Skeletal muscle satellite cell (primary cell): ENCODE data around the gene SLC7A6.

Source experiments
- H3K27me3 ChIP-seq: 2 replicates; pipeline ENCODE4 v1.7.0; 2013; ENCODE audit warnings: low read length; ENCODE audit not compliant: control insufficient read depth, insufficient read depth
- H3K36me3 ChIP-seq: 2 replicates; pipeline ENCODE4 v1.7.0; 2013; ENCODE audit warnings: mild to moderate bottlenecking, control low read depth, low read length; ENCODE audit not compliant: insufficient read depth
- H3K4me1 ChIP-seq: 2 replicates; pipeline ENCODE4 v1.7.0; 2013; ENCODE audit warnings: low read length; ENCODE audit not compliant: control insufficient read depth, insufficient read depth
- H3K4me2 ChIP-seq: 2 replicates; pipeline ENCODE4 v1.7.0; 2013; ENCODE audit warnings: mild to moderate bottlenecking, low read length
- H3K4me3 ChIP-seq: 2 replicates; pipeline ENCODE4 v1.7.0; 2013; ENCODE audit warnings: low read length
- H3K9ac ChIP-seq: 2 replicates; pipeline ENCODE4 v1.7.0; 2013; ENCODE audit warnings: mild to moderate bottlenecking, low read depth, low read length, moderate library complexity
- H3K9me3 ChIP-seq: replicated peaks from 2 replicates; pipeline ENCODE4 v1.7.0; 2013; ENCODE audit warnings: mild to moderate bottlenecking, control low read depth, low read length

SLC7A6 gene

DNA sequence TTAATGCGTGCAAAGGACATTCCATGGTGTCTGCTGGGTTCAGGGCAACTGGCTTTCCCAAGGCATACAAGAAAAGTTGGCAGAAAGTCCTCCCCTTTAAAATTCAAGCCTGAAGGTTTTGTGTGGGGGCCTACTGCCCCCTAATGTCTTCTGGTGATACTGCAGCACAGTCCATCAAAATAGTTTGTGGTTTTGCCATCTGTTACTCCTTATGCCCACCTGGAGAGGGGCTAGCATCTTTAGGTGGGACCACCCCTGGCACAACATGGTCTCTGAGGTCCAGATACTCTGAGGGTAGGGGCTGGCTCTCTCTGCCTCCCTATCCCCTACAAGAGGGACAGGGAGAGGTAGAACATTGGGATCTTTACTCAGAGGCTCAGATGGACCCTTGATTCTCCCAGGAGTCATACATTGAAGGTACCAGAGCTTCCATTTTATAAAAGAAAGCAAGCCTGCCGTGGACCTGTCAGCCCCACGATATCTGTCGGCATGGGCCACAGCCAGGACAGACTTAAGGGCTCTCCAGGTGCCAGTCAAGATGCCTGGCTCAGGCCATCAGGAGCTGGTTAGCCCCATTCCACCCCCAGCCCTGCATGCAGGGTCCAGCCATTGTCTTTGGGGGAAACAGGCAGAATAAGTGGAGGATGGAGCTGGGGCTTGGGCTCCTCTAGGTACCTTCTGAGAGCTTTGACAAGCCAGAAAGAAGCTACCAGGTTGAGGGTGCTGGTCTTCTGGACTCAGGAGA is 34.7 kb upstream of the SLC7A6 start:
- H3K4me3 ChIP-seq: no peak overlapping the region
- no peaks in the 10 kb centered on the region for H3K36me3 ChIP-seq

DNA sequence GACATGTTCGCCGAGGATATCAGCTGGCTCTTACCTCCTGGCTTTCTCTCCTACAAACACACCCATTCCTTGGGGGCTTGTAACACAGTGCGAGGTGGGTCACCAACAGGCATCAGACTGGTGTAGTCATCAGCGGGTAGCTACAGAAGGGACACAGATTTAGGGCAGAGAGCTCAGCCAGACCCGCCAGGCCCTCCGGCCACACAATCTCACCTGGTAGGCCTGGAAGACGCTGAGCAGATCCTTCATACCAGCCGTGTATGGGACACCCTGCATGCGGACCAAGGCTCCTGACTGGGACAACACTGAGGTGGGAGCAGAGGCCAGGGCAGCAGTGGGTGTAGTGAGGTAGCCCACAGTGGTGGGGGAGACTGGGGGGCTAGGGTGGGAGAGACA is 34.2 kb upstream of the SLC7A6 start:
- H3K4me1 ChIP-seq: peaks cover 27% of the 10 kb centered on the region
- no peak overlapping the region for H3K4me2 ChIP-seq
- H3K9ac ChIP-seq: no peak overlapping the region
- H3K4me3 ChIP-seq: no peak overlapping the region
- no peaks in the 10 kb centered on the region for H3K36me3 ChIP-seq
- no peaks in the 10 kb centered on the region for H3K9me3 ChIP-seq
- no peaks in the 10 kb centered on the region for H3K27me3 ChIP-seq

More for the DNA sequence above, 34.7 kb upstream of the SLC7A6 start:
- Histone ChIP-seq H3K9ac (no peak overlapping the region), H3K9me3 (no peaks in the 10 kb centered on the region), H3K4me1 (peaks cover 26% of the 10 kb centered on the region), H3K27me3 (no peaks in the 10 kb centered on the region), H3K4me2 (no peak overlapping the region)

DNA sequence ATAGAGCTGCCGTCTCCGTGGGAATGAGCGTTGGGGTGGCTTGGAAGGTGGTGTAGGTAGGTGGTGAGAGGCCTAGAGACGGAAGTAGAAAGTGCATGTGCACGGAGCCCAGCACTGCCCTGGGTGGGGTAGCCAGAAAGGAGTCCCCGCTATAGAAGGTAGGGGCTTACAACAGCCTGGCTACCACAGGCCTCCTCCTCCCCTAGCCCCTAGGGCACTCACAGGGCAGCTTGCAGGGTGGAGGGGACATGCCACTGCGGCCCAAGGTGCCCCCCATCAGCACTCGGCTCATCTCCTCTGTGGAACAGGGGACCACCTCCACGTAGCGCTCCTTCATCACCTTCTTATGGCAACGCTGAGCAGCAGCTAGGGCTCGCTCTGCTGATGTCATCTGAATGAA is 33.4 kb upstream of the SLC7A6 start:
- Histone ChIP-seq H3K9me3 (no peaks in the 10 kb centered on the region), H3K27me3 (no peaks in the 10 kb centered on the region), H3K9ac (no peak overlapping the region), H3K36me3 (no peaks in the 10 kb centered on the region), H3K4me3 (no peak overlapping the region), H3K4me1 (peaks cover 27% of the 10 kb centered on the region), H3K4me2 (no peak overlapping the region)

DNA sequence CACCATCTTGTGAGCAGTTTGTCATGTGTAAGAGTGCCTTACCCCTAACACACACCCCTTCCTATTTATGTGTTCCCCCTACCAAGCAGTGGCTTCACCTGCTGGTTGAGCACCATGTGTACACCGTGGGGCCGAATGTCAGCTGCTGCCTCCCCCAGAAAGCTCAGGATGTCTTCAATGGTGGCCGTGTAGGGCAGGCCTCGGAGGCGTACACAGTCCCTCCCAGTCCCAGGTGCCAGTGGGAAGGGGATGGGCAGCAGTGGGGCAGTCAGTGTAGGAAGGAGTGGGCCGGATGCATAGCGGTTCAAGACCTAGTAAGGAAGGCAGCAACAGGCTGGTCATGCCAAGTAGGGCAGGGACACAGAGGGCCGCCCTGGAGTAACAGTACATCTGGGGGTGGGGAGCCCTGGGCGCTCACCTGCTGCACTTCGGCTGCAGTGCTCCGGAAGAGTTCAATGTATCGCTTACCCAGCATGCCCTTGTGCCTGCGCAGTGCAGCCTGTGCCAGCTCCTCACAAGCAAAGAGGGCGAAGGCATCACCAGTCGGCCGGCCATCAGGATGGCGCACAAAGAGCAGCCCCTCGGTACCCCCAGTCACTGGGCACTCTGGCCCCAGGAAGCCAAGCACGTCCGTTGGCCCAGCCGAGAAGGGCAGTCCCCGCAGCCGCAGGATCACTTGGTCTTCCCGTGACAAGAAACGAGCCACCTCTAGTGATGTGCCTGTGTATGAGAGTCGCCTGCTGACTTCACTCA is 32.8 kb upstream of the SLC7A6 start:
- H3K9ac ChIP-seq: no peak overlapping the region
- peaks cover 28% of the 10 kb centered on the region for H3K4me1 ChIP-seq
- no peaks in the 10 kb centered on the region for H3K27me3 ChIP-seq
- H3K4me2 ChIP-seq: no peak overlapping the region
- H3K9me3 ChIP-seq: no peaks in the 10 kb centered on the region
- H3K36me3 ChIP-seq: no peaks in the 10 kb centered on the region
- no peak overlapping the region for H3K4me3 ChIP-seq

DNA sequence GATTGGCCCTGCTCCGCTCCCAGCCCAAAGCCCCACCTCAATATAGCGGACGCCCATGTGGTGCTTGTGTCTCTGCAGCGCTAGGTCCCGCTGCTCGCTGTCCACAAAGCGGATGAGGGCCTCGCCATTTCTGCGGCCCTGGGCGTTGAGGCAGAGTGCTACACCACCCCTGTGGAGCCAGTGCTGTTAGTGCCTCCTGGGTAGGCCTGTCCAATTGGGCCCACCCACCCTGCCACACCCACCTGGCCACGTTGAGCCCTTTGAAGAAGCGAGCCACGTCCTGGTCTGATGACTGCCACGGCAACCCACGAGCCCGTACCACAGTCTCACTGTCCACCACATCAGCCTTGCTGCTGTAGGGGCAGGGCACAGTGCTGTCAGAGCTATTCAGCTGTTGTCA is 32.0 kb upstream of the SLC7A6 start:
- H3K27me3 ChIP-seq: no peaks in the 10 kb centered on the region
- no peaks in the 10 kb centered on the region for H3K36me3 ChIP-seq
- no peak overlapping the region for H3K9ac ChIP-seq
- H3K4me3 ChIP-seq: no peak overlapping the region
- H3K9me3 ChIP-seq: no peaks in the 10 kb centered on the region
- H3K4me2 ChIP-seq: no peak overlapping the region
- peaks cover 30% of the 10 kb centered on the region for H3K4me1 ChIP-seq

DNA sequence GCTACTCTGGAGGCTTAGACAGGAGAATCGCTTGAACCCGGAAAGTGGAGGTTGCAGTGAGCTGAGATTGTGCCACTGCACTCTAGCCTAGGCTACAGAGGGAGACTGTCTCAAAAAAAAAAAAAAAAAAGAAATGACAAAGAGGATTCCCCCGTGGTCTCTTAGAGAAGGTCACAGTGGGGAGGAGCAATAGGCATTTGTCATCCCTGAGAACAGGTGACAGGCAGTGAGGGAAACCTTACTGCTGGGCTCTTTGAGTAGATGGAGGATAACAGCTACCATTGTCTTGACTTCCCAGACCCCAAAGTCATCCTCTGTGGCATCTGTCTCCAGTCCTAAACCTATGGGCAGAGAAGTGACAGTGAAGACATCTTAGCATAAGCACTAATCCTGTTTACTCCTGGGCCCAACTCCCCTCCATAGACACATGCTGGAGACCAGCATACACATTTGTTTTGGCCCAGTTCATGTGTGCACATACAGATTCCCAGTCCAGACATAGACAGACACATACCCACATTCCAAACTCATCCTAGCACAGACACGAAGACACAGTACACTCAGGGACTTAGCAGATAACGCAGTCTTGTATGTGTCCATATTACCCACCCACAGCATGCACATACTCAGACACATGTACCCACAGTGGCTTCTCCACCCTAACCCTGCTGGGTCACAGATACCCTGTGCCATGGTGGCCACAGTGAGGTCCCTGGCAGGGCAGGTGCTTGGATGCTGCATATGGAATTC is 31.1 kb upstream of the SLC7A6 start:
- Histone ChIP-seq H3K9me3 (no peaks in the 10 kb centered on the region), H3K27me3 (no peaks in the 10 kb centered on the region), H3K9ac (no peak overlapping the region), H3K4me3 (no peak overlapping the region), H3K4me1 (peaks cover 25% of the 10 kb centered on the region), H3K4me2 (no peak overlapping the region), H3K36me3 (no peaks in the 10 kb centered on the region)

DNA sequence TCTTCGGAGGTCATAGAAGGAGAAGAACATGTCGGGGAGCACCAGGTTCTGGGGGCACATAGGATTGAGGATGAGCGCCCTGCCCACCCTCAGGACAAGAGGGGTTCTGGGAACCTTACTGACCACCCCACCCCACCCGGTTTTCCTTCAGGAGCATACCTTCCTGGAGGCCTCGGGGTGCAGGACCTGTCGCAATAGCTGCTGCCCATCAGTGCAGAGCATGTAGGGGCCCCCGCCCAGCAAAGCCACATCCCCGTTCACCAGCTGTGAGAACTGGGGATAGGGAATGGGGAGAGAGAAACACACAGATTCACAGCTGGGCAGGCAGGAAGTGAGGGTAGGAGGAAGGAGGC is 30.5 kb upstream of the SLC7A6 start:
- H3K9me3 ChIP-seq: no peaks in the 10 kb centered on the region
- no peak overlapping the region for H3K4me2 ChIP-seq
- no peak overlapping the region for H3K4me3 ChIP-seq
- no peaks in the 10 kb centered on the region for H3K27me3 ChIP-seq
- H3K4me1 ChIP-seq: peaks cover 22% of the 10 kb centered on the region
- H3K36me3 ChIP-seq: no peaks in the 10 kb centered on the region
- H3K9ac ChIP-seq: no peak overlapping the region

DNA sequence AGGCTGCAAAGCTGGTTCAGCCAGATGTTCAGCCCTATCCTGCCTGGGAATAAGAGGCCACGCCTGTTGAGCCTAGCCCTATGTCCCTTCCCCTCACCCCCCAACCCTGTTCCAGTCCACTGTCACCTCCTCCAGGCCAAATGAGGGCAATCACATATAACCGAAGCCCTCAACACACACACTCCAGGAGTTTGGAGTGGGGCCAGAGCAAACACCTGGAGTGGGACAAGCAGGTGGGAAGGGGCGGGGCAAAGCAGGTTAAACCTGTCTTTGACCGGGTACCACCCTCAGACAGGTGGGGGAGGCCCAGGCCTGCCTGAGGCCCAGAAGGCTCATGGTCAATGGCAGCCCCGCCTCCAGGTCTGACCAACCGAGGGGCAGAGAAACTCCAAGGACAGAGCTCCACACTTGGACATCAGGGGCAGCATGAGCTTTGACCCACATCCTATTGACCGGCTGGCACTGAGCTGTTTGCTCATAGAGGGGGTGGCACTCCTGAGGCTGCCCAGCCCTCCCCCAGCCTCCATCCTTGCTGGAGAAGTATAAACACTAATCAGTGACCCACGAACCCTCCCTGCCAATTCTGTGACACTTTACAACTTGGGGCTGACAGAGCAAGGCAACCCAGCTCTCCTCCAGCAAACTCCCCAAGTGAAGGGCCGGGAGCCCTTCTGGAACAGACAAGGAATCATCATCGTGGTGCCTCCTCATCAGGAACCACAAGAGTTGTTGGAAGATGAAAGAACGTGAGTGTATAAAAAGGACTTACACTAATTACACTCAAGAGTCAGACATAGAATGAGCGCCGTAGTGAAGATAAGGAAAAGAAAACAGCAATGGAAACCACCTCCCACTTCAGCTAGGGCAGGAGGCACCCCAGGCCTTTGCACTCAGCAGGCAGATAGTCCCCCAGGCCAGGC is 29.9 kb upstream of the SLC7A6 start:
- Histone ChIP-seq H3K27me3 (no peaks in the 10 kb centered on the region), H3K36me3 (no peaks in the 10 kb centered on the region), H3K9me3 (no peaks in the 10 kb centered on the region), H3K9ac (no peak overlapping the region), H3K4me3 (no peak overlapping the region), H3K4me1 (peaks cover 17% of the 10 kb centered on the region), H3K4me2 (no peak overlapping the region)

DNA sequence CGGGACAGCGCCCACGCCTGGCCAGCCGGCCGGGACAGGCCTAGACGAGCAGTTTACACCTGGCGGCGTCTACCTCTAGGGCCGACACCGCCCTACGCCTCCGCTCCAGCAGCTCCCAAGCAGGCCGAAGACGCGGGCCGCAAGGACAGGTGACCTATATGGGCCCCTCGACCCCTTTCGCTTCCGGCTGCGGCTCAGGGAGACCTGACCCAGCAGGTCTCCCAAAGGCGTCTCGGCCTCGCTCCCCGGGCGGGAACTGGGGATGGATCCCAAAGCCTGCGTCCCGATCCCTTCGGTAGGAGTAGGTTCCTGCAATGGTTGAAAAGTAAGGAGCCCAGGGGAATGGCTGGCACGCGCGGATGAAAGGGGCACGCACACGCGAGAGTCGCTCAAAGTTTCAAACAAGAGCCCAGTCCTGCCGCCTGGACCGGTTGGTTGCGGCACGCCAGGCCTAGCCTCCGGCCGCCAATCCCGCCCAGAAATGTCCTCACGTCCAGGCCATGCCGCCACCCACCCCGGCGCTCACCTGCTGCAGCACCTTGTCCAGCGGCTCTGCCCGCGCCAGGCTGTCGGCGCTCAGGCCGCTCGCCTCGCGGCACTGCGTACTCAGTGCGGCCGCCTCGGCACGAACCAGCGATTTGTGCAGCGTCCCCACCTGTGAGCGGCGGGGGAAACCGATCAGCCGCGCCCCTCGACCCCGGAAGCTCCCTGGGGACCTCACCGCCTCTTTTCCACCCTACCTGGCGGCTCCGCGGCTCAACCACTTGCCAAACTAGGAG is 29.0 kb upstream of the SLC7A6 start:
- H3K36me3 ChIP-seq: no peaks in the 10 kb centered on the region
- H3K4me1 ChIP-seq: peaks cover 17% of the 10 kb centered on the region
- H3K4me3 ChIP-seq: no peak overlapping the region
- no peaks in the 10 kb centered on the region for H3K27me3 ChIP-seq
- no peak overlapping the region for H3K9ac ChIP-seq
- no peaks in the 10 kb centered on the region for H3K9me3 ChIP-seq
- no peak overlapping the region for H3K4me2 ChIP-seq

DNA sequence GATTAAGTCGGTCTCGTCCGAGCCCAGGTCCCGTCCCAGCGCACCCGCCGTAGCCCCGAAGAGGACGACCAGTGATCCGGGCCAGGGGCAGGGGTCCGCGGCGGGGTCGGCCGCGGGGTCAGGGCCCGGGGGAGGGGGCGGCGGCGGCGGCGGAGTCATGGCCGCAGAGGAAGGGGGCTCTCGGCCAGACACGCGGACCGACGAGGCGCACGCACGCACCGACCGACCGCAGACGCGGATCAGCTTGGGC is 28.5 kb upstream of the SLC7A6 start, which contains the start of gene ESRP2:
TSS of gene ESRP2 (minus strand) at position 241 of the 250 bp plus-strand sequence. CDS start at position 159, 82 bp downstream.
- Histone ChIP-seq H3K36me3 (no peaks in the 10 kb centered on the region), H3K9ac (peak within 1 kb of the TSS; percentile 81), H3K9me3 (no peaks in the 10 kb centered on the region), H3K27me3 (no peaks in the 10 kb centered on the region), H3K4me3 (peak within 1 kb of the TSS; percentile 75), H3K4me1 (peaks cover 17% of the 10 kb centered on the region), H3K4me2 (peak within 1 kb of the TSS; percentile 91)
